Cerebellar cortex (tissue), 1 donor: ENCODE measurements around the gene ZNF469.

Experiments
- DNase-seq: peaks from one replicate; pipeline ENCODE4 v3.0.0-alpha.2; 2015; ENCODE audit warnings: low spot score

Gene ZNF469

GRCh38 chr16:88378401-88378800, 4.4 kb upstream of the ZNF469 start:
- no peak for DNase-seq

- no peak for DNase-seq
Measured at GRCh38 chr16:88378836-88379693, 3.7 kb upstream of the ZNF469 start.

GRCh38 chr16:88379694-88380040, 3.1 kb upstream of the ZNF469 start:
- no peak for DNase-seq

GRCh38 chr16:88380099-88380498, 2.7 kb upstream of the ZNF469 start:
- no peak for DNase-seq

GRCh38 chr16:88380619-88381018, 2.1 kb upstream of the ZNF469 start:
- DNase-seq, result no peak

GRCh38 chr16:88381820-88382451, 823 bp upstream of the ZNF469 start:
- no peak for DNase-seq

- DNase-seq, result no peak
Measured at GRCh38 chr16:88383401-88384221, 852 bp downstream of the ZNF469 start.

- DNase-seq, result no peak
Measured at GRCh38 chr16:88384222-88385111, 1.7 kb downstream of the ZNF469 start.

GRCh38 chr16:88385112-88385594, 2.4 kb downstream of the ZNF469 start:
- no peak for DNase-seq

- DNase-seq, result no peak
Measured at GRCh38 chr16:88385831-88386815, 3.4 kb downstream of the ZNF469 start.

- no peak for DNase-seq
Measured at GRCh38 chr16:88387180-88387765, 4.5 kb downstream of the ZNF469 start.

GRCh38 chr16:88387941-88388627, 5.3 kb downstream of the ZNF469 start:
- no peak for DNase-seq

- DNase-seq, result no peak
Measured at GRCh38 chr16:88389191-88389590, 6.4 kb downstream of the ZNF469 start.

GRCh38 chr16:88389621-88390160, 6.9 kb downstream of the ZNF469 start:
- no peak for DNase-seq

GRCh38 chr16:88390265-88390664, 7.5 kb downstream of the ZNF469 start:
- DNase-seq, result no peak

- DNase-seq, result peak; percentile 16
Measured at GRCh38 chr16:88390735-88391134, 8.0 kb downstream of the ZNF469 start.

- peak; percentile 54 for DNase-seq
Measured at GRCh38 chr16:88391144-88391850, 8.5 kb downstream of the ZNF469 start.

- DNase-seq, result no peak
Measured at GRCh38 chr16:88392111-88392510, 9.4 kb downstream of the ZNF469 start.
